ENCODE data around the gene MSS51.

Gene MSS51

DNA sequence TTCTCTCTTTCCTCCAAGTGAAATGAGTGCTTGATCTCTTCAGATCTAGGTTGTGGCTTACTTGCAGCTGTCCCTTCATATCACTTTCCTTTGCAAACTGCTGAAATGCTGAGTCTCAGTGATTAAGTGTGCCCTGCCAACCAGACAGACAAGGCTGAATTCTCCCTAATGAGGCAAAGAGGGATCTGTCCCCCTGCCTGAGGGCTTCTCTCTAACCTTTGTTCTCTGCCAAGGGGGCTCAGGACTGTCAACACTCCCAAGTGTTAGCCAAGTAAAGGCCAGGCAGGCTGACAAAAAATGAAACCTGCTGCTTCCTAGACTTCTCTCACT lies at the start of gene MSS51:
MSS51 (minus strand) TSS at position 24 of the 330 bp plus-strand sequence. CDS start 5,277 bp downstream, outside the sequence.
- FAIRE-seq = no peak

DNA sequence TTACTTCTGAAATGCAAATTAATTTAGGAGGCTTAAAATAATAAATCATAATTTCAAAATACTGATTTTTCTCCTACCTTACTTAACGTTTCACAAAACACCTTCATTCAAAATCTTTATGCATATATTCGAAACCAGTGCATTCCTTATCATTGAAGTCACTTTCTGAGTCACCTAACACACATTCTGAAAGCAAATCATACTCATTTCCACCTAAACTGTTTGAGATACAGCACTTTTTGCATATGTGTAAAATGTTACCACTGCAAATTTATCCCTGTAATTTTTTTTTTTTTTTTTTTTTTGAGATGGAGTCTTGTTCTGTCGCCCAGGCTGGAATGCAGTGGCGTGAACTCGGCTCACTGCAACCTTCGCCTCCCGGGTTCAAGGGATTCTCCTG lies 46.8 kb upstream of the MSS51 start:
- no peak for FAIRE-seq

DNA sequence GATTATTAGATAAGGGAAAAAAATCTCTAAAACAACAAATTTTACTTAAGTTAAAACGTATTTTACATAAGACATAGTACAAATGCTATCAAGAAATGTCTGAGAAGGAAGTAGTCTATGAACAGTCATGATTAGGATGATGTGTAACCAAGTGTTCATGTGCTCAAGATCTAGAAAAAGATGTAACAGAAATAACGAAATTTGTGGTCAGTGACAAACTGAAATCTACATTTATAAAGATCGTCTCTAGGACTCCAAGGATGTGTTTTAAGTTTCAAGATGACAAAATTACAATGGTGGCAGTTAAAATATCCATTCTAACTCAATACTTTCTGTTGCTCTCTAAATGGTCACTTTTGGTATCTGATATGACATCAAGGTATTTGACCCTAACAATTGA lies 45.3 kb upstream of the MSS51 start:
- FAIRE-seq = no peak

DNA sequence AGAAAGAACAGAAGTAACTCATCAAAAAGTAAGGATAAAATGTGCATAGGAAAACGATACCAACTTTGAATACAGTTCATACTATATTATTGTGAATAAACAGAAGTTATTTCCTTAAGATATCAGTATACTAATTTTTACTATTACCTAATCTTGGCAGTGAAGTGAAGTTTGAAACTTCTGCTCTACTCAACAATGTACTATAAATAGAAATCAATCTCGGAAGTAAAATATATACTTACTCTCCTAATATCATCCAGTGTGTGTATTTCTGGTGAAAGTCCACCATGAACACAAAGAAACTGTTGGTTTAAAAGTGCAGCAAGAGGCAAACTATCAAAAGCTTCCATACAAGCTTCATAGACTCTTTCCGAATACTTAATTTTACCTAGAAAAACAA lies 37.9 kb upstream of the MSS51 start:
- FAIRE-seq = no peak

DNA sequence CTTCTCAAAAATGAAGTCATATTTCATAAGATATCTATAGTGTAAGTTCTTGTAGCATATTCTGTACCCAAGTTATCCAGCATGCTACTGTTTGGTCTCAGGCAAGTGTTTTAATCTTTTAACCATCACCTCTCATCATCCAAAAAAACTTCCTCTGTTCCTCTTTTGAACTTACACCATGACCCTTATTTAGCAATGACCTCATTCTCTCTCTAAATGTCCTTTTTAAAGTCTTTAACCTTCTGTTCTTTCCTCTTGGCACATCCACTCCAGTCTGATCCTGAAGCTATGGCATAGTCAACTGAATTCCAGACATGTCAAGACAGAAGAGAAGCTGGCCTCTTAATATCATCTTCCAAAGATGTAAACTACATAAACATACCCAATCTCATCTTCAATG lies 36.2 kb upstream of the MSS51 start:
- no peak for FAIRE-seq

DNA sequence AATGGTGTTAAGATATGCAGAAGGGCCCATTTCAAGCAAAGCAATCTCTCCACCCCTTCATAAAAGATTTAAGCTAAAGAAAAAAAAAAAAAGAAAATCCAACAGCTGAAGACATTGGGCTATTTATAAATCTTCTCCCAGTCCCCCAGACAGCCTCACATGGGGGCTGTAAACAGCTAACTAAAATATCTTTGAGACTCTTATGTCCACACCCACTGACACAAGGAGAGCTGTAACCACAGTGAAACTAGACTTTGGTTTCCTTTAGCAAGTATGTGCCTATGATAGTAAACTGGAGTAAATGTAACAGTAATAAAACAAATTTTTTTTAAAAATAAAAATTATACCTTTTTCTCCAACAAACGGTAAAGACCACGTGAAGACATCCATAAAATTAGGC lies 33.8 kb upstream of the MSS51 start:
- no peak for FAIRE-seq

DNA sequence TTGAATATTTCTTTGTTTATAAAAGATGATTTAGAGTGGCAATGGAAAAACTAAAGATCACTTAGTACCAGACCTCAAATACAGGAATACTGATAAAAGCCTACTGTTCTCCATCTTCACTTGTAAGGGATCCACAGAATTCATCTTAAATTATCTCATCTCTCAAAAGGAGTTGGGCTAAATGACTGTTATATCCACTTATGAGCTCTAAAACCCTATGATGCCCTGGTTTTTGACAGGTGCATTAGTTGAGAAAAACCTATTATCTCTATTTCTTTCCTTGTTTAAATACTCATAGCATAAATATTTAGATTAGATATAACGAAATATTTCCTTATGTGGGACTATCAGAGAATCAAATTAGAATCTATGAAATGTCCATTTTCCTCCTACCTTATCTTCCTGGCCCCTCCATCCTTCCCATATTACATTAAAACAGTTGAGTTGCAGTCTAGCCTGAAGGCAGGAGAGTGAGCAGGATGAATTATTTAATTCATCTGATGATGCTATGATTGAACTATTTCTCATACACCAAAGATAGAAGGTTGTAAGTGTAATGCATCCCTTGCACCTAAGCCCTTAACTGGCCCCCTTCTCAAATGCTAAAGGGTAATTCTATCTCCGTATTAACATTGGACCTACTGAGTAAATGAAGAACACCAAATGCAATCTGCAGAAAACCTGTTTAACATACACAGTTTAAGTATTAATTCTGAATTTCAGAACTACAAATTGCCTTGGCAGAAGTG lies 32.8 kb upstream of the MSS51 start:
- FAIRE-seq = no peak

DNA sequence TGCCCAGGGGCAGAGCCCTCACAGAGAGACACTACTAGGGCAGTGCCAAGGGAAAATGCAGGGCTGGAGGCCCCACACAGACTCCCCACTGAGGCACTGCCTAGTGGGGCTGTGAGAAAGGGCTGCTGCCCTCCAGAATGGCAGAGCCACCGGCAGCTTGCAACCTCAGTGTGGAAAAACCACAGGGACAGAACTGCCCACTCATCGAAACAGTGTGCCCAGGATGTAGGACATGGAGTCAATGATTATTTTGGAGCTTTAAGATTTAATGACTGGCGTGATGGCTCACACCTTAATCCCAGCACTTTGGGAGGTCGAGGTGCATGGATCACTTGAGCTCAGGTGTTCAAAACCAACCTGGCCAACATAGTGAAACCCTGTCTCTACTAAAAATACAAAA lies 27.5 kb upstream of the MSS51 start:
- no peak for FAIRE-seq

DNA sequence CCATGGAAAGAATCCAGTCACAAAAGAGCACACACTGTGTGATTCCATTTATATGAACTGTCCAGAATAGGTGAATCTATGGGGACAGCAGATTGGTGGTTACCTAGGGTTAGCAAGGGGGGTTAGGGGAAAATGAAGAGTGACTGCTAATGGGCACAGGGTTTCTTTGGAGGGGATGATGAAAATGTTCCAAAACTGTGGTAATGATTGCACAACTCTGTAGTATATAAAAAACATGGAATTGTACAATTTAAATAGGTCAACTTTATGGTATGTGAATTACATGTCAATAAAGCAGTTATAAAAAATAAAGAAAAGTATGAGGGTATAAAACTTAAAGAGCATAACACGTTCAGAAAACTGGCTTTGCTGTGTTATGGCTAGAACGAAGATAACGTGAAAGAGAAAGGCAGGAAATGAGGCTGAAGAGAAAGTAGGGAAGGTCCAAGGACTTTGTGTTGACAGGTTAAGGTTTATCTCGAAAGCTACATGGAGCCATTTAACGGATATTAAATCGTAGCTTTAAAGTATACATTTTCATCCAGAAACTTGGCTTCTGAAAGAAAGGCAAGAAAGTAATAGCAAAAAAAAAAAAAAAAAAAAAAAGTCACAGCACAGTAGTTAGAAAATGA lies 26.4 kb upstream of the MSS51 start:
- no peak for FAIRE-seq

DNA sequence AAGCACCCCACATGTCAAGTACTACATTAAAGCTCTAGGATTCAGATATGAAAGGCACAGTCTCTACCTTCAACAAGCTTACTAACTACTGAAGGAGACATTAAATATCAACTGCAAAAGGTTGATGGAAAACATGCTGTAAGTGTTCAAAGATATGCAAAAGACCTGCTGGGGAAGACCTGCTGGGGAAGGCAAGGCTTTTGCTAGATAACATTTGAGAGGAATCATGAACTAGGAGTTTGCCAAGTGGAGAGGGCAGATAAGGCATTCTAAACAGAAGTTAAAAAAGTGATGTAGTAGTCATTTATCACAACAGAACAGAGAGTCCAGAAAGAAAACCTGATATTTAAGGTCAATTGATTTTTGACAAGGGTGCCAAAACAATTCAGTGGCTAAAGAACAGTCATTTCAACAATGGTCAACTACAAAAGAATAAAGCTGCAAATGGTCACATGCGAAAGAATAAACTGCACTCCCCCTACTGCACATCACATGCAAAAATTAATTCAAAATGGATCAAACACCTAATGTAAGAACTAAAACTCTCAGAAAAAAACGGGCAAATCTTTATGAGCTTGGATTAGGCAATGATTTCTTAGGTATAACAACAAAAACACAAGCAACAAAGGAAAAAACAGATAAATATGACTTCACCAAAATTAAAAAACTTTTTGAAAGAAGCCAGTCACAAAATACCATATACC lies 23.0 kb upstream of the MSS51 start:
- no peak for FAIRE-seq

DNA sequence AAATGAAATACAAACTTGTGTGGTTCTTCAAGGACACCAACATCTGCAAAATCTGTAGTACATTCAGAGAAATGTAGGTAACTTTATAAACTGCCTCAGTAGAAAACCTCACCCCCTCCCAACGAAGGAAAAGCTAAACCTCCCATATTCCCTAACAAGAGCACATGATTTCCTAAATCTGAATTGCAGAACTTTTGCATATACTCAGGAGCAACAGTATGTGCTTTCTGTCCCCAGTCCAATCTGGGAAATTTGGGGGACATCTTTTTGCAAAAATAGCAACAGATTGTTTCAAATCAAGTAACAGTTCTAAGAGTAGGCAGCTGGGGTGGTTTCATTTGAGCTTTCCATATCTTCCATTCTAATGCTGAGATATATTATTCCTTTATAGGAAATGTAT lies 15.8 kb upstream of the MSS51 start:
- FAIRE-seq = no peak

DNA sequence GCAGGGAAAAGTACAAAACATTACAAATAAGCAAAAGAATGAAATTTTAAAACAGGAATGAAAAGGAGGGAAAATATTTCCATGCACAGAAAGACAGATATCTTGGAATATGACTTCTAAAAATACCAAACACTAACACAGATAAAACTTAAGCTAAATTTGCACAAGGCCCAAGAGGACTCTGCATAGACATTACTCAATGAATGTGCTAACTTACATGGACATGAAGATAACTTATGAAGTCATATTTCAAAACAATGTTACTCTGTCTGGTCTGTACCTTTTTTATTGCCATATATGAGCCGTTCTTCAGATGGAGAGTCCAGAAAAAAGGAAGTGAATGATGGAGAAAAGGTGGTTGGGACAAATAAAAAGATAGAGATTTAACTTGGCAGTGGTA lies 15.0 kb upstream of the MSS51 start:
- FAIRE-seq = no peak

DNA sequence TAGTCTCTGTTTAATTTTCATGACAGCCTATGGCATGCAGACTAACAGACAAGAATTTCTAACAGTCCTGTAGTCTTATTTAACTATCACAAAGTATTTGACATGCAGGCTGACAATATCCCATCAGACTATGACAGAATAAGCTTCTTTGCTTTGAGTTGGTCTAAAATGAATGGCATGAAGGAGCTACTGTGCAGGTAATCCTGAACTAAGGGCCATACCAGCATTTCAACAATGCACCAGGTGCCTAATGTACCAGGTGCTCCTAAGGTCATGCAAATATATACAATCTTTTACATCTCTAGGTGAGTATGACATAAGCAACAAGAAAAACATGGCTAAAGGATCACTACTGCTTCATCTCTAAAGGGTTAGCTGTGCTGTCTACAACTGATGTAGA lies 13.6 kb upstream of the MSS51 start:
- no peak for FAIRE-seq

DNA sequence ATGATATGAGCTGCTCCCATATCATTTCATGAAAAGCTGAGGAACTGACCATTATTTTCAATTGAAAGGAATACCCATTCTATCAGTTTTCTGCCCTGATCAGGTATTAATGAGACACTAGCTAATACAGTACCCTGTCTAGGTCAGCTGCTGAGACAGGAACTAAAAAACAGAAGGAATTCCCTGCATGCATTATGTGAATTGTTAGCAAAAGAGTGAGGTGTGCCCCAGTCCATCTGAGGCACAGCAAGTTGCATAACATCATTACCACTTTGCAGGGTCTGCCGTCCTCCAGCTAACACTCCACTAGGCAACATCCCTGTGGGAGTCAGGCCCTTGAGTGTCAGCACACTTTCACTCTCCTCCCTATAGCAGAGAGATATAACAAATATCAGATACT lies 11.1 kb upstream of the MSS51 start:
- FAIRE-seq = no peak

DNA sequence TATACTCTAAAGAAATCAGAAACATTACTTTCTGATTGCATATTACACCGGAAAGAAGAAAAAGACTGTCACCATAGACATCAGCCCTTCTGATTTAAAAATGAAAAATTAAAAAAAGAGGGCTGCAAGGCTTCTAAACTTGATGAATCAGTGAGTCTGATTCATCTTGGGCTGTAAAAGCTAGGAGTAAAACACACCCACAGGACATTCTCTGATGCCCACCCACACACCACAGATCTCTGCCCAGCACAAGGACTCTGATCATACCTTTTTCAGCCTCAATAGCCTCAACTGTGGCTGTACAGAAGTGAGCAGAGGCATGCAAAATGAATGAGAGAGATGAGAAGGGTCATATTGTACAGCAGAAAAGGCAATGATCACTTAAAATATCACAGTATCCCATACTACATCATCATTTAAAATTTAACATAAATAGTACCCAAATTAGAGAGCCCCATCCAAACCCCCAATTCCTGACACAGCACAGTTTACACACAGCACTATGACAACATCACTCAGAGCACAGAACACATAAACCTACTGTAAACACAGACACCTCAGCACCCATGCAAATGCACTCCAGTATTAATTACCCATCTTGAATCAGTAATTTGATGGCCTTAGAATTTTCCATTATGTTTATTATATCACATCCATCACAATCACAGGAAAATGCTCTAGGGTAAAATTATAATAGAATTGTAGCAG lies 6.4 kb upstream of the MSS51 start:
- no peak for FAIRE-seq

DNA sequence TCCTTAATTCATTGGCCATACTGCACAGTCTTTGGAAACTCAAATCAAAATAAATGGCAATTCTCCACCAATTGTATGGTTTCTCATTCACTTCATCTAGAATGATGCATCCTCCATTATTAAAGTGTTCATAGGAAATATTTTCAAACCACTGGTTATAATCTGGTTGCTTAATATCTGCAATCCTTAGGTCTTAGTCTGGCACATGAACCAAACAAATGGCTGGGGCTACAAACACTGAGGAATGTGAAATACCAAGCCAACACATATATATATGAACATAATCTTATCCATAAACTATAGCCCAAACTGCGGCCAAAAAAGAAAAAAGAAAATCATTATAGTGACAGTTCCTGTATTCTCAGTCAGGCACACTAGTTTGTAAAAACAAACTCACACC lies 5.7 kb upstream of the MSS51 start:
- no peak for FAIRE-seq

DNA sequence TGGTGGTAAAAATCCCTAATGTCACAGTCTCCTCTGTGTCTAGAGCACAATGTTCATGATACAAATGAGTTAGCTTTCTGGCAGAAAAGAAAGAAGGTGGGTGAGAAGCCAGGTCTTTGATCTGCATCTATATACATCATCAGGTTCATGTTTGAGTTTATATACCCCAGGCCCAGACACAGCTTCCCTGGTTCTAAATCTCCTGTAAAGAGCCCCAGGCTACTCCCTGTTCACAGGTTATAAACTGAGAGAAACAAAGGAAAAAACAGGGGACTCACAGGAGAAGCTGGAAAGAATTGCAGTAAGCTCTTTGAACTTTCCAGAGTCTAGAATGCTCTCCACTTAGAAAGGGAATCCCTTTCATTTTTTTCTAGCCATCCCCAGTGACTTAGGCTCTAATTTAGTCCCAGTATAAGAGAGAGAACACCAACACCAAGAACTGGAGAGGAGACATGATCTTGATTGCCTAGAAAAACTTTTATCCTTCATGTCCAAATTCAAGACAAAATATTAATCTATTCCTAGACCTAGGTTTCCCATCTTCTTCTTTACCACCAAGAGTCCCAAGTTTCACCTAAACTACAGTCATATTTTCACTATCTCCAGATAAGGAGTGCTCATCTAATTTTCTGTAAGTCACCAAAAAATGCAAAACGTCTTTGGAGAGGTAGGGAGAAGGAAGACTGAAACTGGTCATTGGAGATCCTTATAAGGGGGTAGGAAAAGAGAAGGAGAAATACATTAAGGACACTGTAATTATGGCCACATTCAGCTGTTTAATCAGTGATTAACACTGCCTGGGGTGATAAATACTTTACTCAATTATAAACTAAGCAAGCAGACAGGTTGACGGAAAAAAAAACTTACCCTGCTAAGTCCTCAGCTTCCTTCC lies 469 bp downstream of the MSS51 start:
- no peak for FAIRE-seq

DNA sequence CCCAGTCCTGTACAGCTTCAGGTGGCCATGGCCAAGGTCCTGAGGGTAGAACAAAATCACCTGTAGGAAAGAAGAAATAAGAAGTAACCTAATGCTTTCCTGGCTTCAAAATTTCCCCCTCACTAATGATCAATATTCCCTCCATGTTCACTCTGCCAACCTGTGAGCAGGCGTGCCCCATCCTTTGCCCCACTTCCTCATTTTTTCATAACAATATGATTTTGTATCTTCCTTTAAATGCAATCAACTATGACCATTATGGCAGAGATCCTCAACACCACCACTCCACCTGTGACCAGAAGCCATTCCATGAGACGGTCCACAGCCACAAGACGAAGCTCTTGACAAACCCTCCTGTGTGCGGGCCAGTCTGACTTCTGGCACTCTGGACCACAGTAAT lies 7.0 kb downstream of the MSS51 start:
- FAIRE-seq = no peak

DNA sequence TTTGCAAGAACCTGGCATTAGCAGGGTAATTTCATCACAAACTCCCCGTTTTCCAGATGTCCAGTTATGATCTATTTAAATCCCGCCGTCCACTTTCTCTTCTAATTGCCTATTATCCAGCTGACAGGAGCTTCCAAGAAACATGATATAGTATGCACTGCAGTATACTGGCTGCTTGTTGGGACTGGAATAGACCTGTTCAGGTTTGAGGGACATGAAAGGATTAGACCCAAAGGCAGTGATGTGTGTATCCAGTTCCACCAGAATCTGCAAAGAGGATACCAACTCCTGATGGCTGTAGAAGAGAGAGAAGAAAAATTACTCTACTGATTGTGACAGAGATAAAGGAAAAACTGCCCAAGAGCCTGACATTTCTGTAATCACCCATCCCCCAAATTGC lies 8.9 kb downstream of the MSS51 start:
- FAIRE-seq = no peak

DNA sequence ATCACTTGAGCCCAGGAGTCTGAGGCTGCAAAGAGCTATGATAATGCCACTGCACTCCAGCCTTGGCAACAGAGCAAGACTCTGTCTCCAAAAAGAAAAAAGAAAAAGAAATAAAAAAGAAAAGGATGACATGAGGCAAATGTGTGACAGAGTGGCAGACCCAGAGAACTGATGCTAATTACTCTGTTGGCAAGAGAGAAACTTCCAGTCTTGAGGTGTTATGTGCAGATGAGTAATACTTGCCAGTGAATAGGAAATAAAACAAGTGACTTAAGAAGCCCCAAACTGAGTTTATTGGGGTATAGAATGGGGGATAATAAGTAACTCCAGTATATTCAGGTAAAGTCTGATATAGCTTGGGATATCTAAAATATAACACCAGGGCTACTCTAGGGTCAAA lies 10.1 kb downstream of the MSS51 start:
- no peak for FAIRE-seq

DNA sequence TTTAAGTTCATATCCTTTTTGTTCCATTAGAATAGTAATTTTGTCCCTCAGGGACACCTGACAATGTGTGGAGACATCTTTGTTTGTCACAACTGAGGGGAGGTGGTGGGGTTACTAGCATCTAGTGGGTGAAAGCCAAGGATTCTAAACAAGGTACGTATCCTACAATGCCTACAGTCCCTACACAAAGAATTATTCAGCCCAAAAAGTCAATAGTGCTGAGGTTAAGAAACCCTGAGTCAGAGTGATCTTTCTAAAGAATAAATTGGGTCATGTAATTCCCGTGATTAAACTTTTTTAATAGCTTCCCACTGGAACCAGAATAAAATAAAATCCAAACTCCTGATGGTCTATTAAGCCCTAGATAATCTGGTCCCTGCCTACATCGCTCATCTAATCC lies 16.8 kb downstream of the MSS51 start:
- no peak for FAIRE-seq

DNA sequence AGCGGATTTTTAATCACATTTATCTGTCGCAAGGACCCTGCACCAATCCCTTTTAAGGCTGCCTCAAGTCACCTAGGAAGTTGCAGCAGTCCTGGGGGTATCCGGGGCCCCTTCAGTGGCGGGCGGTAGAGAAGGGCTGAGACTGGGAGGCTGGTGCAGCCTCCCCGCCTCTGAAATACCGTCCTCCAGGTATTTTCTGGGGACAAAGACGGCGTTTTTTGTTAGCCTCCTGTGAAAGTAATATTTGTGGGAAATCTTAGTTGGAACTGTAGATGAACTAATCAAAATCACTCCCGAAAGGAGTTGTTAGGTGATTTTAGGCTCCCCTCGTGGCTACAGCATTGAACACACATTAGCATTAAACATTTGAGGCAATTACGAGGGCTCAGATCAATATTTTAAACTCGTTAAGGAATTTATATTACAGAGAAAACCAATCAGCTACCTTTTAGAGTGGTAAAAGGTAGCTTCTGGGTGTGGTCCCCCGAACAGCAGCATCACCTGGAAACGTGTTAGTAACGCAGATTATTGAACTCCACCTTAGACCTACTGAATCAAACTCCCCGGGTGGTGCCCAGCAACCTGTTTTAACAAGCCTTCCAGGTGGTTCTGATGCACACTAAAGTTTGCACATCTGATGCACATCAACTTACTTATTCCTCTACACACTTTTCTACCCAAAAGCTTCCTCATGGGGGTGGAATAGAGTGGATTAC lies 19.0 kb downstream of the MSS51 start:
- FAIRE-seq = no peak
